ENCODE results near the gene AKR7A3.
"Not testable (repeated sequence)": the region's sequence is repeated elsewhere in the genome, so short reads cannot be mapped to it uniquely, and the experiment has no call there.

Gene AKR7A3

GRCh38 chr1:19319196-19319595, 30.6 kb upstream of the AKR7A3 start:
- no peak for DNase-seq (ENCODE audit: low read depth in 3 of 3, low spot score in 1 of 3)

- DNase-seq (ENCODE audit: low read depth in 3 of 3, low spot score in 1 of 3) = no peak
These were observed 28.7 kb upstream of the AKR7A3 start for GRCh38 chr1:19317126-19317910.

GRCh38 chr1:19315378-19316198, 27.0 kb upstream of the AKR7A3 start:
- no peak for DNase-seq (ENCODE audit: low read depth in 3 of 3, low spot score in 1 of 3)

- no peak for DNase-seq (ENCODE audit: low read depth in 3 of 3, low spot score in 1 of 3)
These were observed 25.7 kb upstream of the AKR7A3 start for GRCh38 chr1:19313961-19314882.

GRCh38 chr1:19313636-19313959, 25.0 kb upstream of the AKR7A3 start:
- DNase-seq (ENCODE audit: low read depth in 3 of 3, low spot score in 1 of 3) = no peak

- no peak for DNase-seq (ENCODE audit: low read depth in 3 of 3, low spot score in 1 of 3)
These were observed 24.4 kb upstream of the AKR7A3 start for GRCh38 chr1:19312782-19313635.

GRCh38 chr1:19311931-19312781, 23.6 kb upstream of the AKR7A3 start, which contains the start of the genes AKR7A2 and SLC66A1:
Gene AKR7A2, minus strand, starts transcription at chr1:19312144. Its CDS starts 20 bp downstream, at chr1:19312124.
Gene SLC66A1, plus strand, starts transcription at chr1:19312326. Its CDS starts 5,352 bp downstream, at chr1:19317678.
- peak; percentile 79 to 88 (median 84) for DNase-seq (ENCODE audit: low read depth in 3 of 3, low spot score in 1 of 3)

GRCh38 chr1:19311503-19311930, 22.9 kb upstream of the AKR7A3 start:
- peak in 1 of 3 donors; percentile 10 for DNase-seq (ENCODE audit: low read depth in 3 of 3, low spot score in 1 of 3)

- DNase-seq (ENCODE audit: low read depth in 3 of 3, low spot score in 1 of 3) = no peak
These were observed 22.3 kb upstream of the AKR7A3 start for GRCh38 chr1:19310720-19311502.

- no peak for DNase-seq (ENCODE audit: low read depth in 3 of 3, low spot score in 1 of 3)
These were observed 21.5 kb upstream of the AKR7A3 start for GRCh38 chr1:19310061-19310460.

GRCh38 chr1:19309123-19309813, 20.7 kb upstream of the AKR7A3 start:
- no peak for DNase-seq (ENCODE audit: low read depth in 3 of 3, low spot score in 1 of 3)

GRCh38 chr1:19308509-19308907, 19.9 kb upstream of the AKR7A3 start:
- DNase-seq (ENCODE audit: low read depth in 3 of 3, low spot score in 1 of 3) = no peak

GRCh38 chr1:19307794-19308508, 19.4 kb upstream of the AKR7A3 start:
- DNase-seq (ENCODE audit: low read depth in 3 of 3, low spot score in 1 of 3) = no peak

- no peak for DNase-seq (ENCODE audit: low read depth in 3 of 3, low spot score in 1 of 3)
These were observed 18.4 kb upstream of the AKR7A3 start for GRCh38 chr1:19306941-19307340.

- DNase-seq (ENCODE audit: low read depth in 3 of 3, low spot score in 1 of 3) = no peak
These were observed 17.3 kb upstream of the AKR7A3 start for GRCh38 chr1:19305880-19306279.

- DNase-seq (ENCODE audit: low read depth in 3 of 3, low spot score in 1 of 3) = not testable (repeated sequence)
These were observed 15.5 kb upstream of the AKR7A3 start for GRCh38 chr1:19304081-19304480.

GRCh38 chr1:19300211-19300610, 11.6 kb upstream of the AKR7A3 start:
- no peak for DNase-seq (ENCODE audit: low read depth in 3 of 3, low spot score in 1 of 3)
